K562 (cell line): Measurements from ENCODE around the gene DDAH2. TPM values are rescaled to one million over a fixed set of nuclear protein-coding genes. Genes with fewer than 3 reads are reported as not detected.

Experiments used
- CHCHD3 ChIP-seq: fragments of 250-450 bp; sonication (Bioruptor Pico); IDR thresholded peaks from 2 replicates; pipeline ENCODE4 v2.1.2; 2022; ENCODE audit warnings: mild to moderate bottlenecking
- ELF4 ChIP-seq: fragments of 450-650 bp; formaldehyde crosslinking; IDR thresholded peaks from 2 replicates; pipeline ENCODE4 v1.4.0; 2022; ENCODE audit warnings: missing genetic modification characterization
- FOXA3 ChIP-seq, 2 experiments: fragments of 450-650 bp in 1 of 2; sonication (generic) in 1 of 2; formaldehyde crosslinking; IDR thresholded peaks in 1 of 2; conservative IDR thresholded peaks in 1 of 2; 2 replicates each; pipeline versions ENCODE4 v1.4.0 to v1.8.0; 2020 to 2022; ENCODE audit warnings: mild to moderate bottlenecking in 2 of 2, missing genetic modification reagents in 1 of 2
- GTF2E2 ChIP-seq: fragments of 200-800 bp; sonication (Bioruptor generic); IDR thresholded peaks from 2 replicates; pipeline ENCODE4 v1.6.1; 2016; ENCODE audit warnings: missing genetic modification characterization, missing compliant biosample characterization
- HLTF ChIP-seq: fragments of 450-650 bp; IDR thresholded peaks from 2 replicates; pipeline ENCODE4 v1.6.1; 2016
- KHSRP ChIP-seq: fragments of 450-650 bp; IDR thresholded peaks from 2 replicates; pipeline ENCODE4 v1.6.1; 2017
- MECOM ChIP-seq: fragments of 250-450 bp; sonication (Bioruptor Pico); IDR thresholded peaks from 2 replicates; pipeline ENCODE4 v1.8.0; 2022; ENCODE audit warnings: inconsistent platforms
- MEIS2 ChIP-seq: fragments of 450-650 bp; IDR thresholded peaks from 2 replicates; pipeline ENCODE4 v1.6.1; 2014; ENCODE audit warnings: mild to moderate bottlenecking; ENCODE audit not compliant: partially characterized antibody
- NR2F6 ChIP-seq: fragments of 450-650 bp; formaldehyde crosslinking; IDR thresholded peaks from 2 replicates; pipeline ENCODE4 v1.4.0; 2020; ENCODE audit warnings: mild to moderate bottlenecking
- PATZ1 ChIP-seq: fragments of 250-450 bp; sonication (Bioruptor Pico); IDR thresholded peaks from 2 replicates; pipeline ENCODE4 v1.5.0; 2020; ENCODE audit warnings: mild to moderate bottlenecking, borderline replicate concordance
- SNIP1 ChIP-seq: fragments of 450-650 bp; IDR thresholded peaks from 2 replicates; pipeline ENCODE4 v1.7.1; 2017; ENCODE audit warnings: low read depth, mild to moderate bottlenecking
- SPI1 ChIP-seq: IDR thresholded peaks from 2 replicates; pipeline ENCODE4 v1.6.1; 2011; ENCODE audit warnings: low read depth, low read length, control low read depth, borderline replicate concordance
- SUPT5H ChIP-seq: fragments of 450-650 bp; IDR thresholded peaks from 2 replicates; pipeline ENCODE4 v1.6.1; 2016
- TAF1 ChIP-seq: IDR thresholded peaks from 2 replicates; pipeline ENCODE4 v1.6.1; 2011; ENCODE audit warnings: mild to moderate bottlenecking, low read length, moderate library complexity; ENCODE audit not compliant: insufficient read depth, control insufficient read depth, severe bottlenecking; ENCODE audit errors: extremely low read depth
- TSHZ1 ChIP-seq: fragments of 250-450 bp; sonication (Bioruptor Pico); IDR thresholded peaks from 2 replicates; pipeline ENCODE4 v1.4.0; 2020; ENCODE audit warnings: mild to moderate bottlenecking, moderate library complexity
- XRCC5 ChIP-seq: fragments of 200-400 bp; formaldehyde crosslinking; IDR thresholded peaks from 2 replicates; pipeline ENCODE4 v1.6.1; 2017; ENCODE audit warnings: low read depth, mild to moderate bottlenecking, low read length
- ZBTB17 ChIP-seq: fragments of 450-650 bp; formaldehyde crosslinking; IDR thresholded peaks from 2 replicates; pipeline ENCODE4 v1.4.0; 2020; ENCODE audit warnings: mild to moderate bottlenecking
- ZNF23 ChIP-seq: fragments of 250-450 bp; sonication (Bioruptor Pico); IDR thresholded peaks from 2 replicates; pipeline ENCODE4 v1.4.0; 2020; ENCODE audit warnings: mild to moderate bottlenecking
- ZNF586 ChIP-seq: fragments of 450-650 bp; formaldehyde crosslinking; conservative IDR thresholded peaks from 2 replicates; pipeline ENCODE4 v1.4.0; 2020; ENCODE audit warnings: mild to moderate bottlenecking, moderate library complexity
- ZNF766 ChIP-seq: fragments of 200-800 bp; sonication (Bioruptor generic); conservative IDR thresholded peaks from 2 replicates; pipeline ENCODE4 v1.6.1; 2016; ENCODE audit warnings: missing genetic modification characterization, missing compliant biosample characterization
- polyA plus RNA-seq, 8 experiments: library from polyadenylated mRNA; depleted of rRNA in 4 of 8; stranded (reverse) in 5 of 8; unstranded in 3 of 8; fragments of >200 nt; fragmentation: Nextera tagmentation in 2 of 8; fragmentation: Illumina TruSeq in 1 of 8; extraction: Ambion mirVana in 2 of 8; extraction: Trizol in 1 of 8; gene quantifications; 2 replicates each; pipeline versions ENCODE4 v1.2.1 to v1.2.3, GENCODE V29; 2011 to 2014; ENCODE audit warnings: inconsistent platforms in 1 of 8, missing spikeins in 1 of 8
- total RNA-seq, 7 experiments: library from RNA; depleted of rRNA in 6 of 7; stranded (reverse); fragments of >200 nt in 6 of 7; fragmentation: Illumina TruSeq in 2 of 7; extraction: Trizol in 2 of 7; gene quantifications; 2 replicates each; pipeline versions ENCODE4 v1.2.1 to v1.2.3, GENCODE V29; 2011 to 2021; ENCODE audit warnings: low replicate concordance in 1 of 7
- TF ChIP-seq, protein P1 (sequence below): sonication (generic); formaldehyde crosslinking; IDR thresholded peaks from 2 replicates; pipeline ENCODE4 v1.8.1; 2023; ENCODE audit warnings: mild to moderate bottlenecking, missing genetic modification reagents
- TF ChIP-seq, protein P2 (sequence below): fragments of 450-650 bp; IDR thresholded peaks from 2 replicates; pipeline ENCODE4 v1.6.1; 2016; ENCODE audit warnings: missing biosample characterization, missing genetic modification characterization

The DDAH2 gene
- total and polyA plus RNA-seq, 9 of the 15 experiments (the other 6 are each of a cell fraction or from before 2014, with no cell fraction given): 1.8 to 45.4 (median 21.4) TPM

- TF ChIP-seq XRCC5 (peak; percentile 22; the same call in 1 of the 2 replicates), MECOM (CRISPR knock-in tag) (0 out of 2 replicates have a peak, but pooled peaks have one; percentile 38), TSHZ1 (CRISPR knock-in tag) (no peak), ZBTB17 (0 out of 2 replicates have a peak, but pooled peaks have one; percentile 12), ZNF766 (CRISPR knock-in tag) (no peak), KHSRP (no peak), FOXA3 (CRISPR knock-in tag; conservative IDR thresholded peaks at IDR 0.05 in 1 of 2, IDR thresholded peaks at IDR 0.05 in 1 of 2) (no peak), SPI1 (peak; percentile 61; the same call in 1 of the 2 replicates), PATZ1 (CRISPR knock-in tag) (no peak), GTF2E2 (tag) (no peak), TAF1 (no peak), ZNF23 (CRISPR knock-in tag) (no peak), SNIP1 (no peak), SUPT5H (0 out of 2 replicates have a peak, but pooled peaks have one; percentile 74), NR2F6 (CRISPR knock-in tag) (no peak), HLTF (no peak), MEIS2 (no peak), ZNF586 (CRISPR knock-in tag) (no peak), ELF4 (CRISPR knock-in tag) (no peak), CHCHD3 (CRISPR knock-in tag) (0 out of 2 replicates have a peak, but pooled peaks have one; percentile 60)
- TF ChIP-seq, protein P1, sequence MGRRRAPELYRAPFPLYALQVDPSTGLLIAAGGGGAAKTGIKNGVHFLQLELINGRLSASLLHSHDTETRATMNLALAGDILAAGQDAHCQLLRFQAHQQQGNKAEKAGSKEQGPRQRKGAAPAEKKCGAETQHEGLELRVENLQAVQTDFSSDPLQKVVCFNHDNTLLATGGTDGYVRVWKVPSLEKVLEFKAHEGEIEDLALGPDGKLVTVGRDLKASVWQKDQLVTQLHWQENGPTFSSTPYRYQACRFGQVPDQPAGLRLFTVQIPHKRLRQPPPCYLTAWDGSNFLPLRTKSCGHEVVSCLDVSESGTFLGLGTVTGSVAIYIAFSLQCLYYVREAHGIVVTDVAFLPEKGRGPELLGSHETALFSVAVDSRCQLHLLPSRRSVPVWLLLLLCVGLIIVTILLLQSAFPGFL (CRISPR knock-in tag): no peak
- TF ChIP-seq, protein P2, sequence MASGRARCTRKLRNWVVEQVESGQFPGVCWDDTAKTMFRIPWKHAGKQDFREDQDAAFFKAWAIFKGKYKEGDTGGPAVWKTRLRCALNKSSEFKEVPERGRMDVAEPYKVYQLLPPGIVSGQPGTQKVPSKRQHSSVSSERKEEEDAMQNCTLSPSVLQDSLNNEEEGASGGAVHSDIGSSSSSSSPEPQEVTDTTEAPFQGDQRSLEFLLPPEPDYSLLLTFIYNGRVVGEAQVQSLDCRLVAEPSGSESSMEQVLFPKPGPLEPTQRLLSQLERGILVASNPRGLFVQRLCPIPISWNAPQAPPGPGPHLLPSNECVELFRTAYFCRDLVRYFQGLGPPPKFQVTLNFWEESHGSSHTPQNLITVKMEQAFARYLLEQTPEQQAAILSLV (tag): no peak
Measured at GRCh38 chr6:31740397-31741223, 11.5 kb upstream of the DDAH2 start (continued).
